ENCODE results near the gene MIPOL1. TPM values are rescaled to one million over a fixed set of nuclear protein-coding genes. Genes with fewer than 3 reads are reported as not detected.
A peak's percentile ranks its signal among the peaks of the same experiment; 100 is the strongest.
"Not testable (repeated sequence)": the region's sequence is repeated elsewhere in the genome, so short reads cannot be mapped to it uniquely, and the experiment has no call there.

MIPOL1 gene
- total RNA-seq, 1 donor from 2014 or later, result 11.3 TPM

DNA sequence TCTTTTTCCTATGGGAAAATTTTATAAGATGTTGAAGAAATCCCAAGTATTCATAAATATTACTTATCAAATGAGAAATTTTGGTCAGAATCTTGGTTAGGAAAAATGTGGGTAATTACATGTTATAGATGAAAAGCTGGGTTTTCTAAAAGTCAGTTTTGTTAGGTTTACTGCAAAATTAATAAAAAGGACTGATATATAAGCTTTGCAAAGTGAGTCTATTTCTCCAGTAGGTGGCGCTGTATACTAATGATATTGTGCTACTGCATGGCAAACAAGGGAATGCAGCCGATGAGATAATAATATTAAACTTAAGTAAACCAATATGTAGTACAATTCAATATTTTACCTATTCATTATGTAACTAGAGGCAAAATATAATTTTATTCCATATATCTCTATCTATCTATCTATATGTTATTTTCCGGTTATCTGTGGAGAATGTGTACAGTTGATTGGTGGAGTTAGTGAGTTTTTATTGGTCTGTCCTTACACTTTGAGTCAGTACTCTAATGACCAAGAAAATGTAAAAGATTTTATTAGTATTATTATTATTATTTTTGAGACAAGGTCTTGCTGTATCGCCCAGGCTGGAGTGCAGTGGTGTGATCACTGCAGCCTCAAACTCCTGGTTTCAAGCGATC lies 32.9 kb downstream of the MIPOL1 start:
- DNase-seq (ENCODE audit: low read depth), result peak; percentile 61

DNA sequence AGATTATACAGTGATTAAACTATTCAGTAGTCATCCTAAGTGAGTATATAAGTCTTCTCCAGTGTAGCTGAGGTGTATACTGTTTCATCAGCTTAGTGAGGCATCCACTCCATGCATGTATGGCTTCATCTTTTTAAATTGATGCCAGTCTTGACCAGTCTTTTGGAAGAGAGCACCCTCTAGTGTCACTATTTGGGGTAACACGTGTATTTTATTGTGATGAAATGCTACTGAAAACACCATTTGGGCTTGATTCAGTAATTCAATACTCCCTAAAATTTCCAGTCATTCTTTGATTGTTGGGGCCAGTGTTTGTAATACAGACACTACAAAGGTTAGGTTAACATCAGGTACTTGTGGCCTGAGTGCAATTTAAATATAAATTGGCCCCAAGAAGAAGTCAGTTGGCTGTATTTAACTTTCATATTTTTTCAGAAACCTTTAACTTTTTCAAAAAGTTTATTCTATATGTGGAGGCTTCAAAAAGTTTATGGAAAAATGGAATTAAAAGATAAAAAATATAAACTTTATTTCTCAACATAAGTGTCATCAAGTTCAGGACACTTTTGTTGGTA lies 35.3 kb downstream of the MIPOL1 start:
- peak; percentile 63 for DNase-seq (ENCODE audit: low read depth)

DNA sequence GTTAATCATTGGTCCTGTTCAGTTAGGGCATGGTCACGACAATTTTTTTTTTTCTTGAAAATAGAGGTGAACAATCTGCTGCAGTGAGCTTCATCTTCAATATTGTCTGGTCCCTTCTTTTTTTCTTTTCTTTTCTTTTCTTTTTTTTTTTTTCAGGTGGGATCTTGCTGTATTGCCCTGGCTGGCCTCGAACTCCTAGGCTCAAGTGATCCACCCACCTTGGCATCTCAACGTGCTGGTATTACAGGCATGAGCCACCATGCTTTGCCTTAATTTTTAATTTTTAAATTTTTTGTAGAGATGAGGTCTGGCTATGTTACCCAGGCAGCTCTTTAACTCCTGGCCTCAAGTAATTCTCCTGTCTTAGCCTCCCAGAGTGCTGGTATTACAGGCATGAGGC lies 36.5 kb downstream of the MIPOL1 start:
- DNase-seq (ENCODE audit: low read depth), result no peak

DNA sequence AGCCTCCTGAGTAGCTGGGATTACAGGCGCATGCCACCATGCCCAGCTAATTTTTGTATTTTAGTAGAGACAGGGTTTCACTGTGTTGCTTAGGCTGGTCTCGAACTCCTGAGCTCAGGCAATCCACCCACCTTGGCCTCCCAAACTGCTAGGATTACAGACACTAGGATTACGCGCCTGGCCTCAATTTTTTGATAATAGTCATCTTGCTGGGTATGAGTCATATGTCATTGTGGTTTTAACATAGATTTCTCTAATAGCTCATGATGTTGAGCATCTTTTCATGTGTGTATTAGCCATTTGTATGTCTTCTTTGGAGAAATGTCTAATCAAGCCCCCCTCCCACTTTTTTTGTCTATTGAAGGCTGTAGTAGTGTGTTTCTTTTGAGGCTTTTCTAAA lies 38.3 kb downstream of the MIPOL1 start:
- not testable (repeated sequence) for DNase-seq (ENCODE audit: low read depth)

DNA sequence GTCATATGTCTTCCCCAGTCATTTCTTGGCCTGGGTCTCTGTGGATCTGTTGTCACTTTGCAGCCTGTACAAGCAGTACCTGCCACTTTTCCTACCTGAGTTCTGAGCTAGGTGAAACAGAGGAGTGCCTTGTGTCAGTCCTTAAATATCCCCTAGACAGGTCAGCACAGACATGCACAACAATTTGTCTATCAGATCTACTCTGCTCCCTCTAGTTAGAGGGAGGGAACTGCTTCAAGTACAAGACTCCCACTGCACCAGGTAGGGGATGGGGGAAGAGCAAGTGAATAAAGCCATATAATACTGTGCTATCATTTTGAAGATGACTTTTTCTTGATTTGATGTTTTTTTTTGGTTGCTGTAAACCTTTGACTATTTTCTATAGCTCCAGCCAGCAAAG lies 39.4 kb downstream of the MIPOL1 start:
- no peak for DNase-seq (ENCODE audit: low read depth)

DNA sequence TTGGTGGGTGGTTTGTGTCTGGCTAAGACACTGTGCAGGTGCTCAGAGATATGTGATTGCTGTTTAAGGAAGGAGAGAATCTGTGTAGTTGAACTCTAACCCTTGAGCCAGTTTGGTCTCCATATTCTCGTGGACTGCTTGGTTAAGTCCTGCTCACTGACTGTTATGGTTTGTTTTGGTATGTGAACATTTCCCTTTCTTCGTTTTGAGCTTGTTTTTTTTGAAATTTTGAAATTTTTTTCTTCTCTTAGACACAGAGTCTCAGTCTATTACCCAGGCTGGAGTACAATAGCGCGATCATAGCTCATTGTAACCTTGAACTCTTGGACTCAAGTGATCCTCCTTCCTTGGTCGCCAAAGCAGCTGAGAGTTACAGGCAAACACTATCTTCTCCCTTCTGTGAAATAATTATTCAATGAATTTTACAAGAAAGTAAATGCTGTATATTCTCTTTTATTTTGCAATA lies 40.0 kb downstream of the MIPOL1 start:
- DNase-seq (ENCODE audit: low read depth), result no peak

DNA sequence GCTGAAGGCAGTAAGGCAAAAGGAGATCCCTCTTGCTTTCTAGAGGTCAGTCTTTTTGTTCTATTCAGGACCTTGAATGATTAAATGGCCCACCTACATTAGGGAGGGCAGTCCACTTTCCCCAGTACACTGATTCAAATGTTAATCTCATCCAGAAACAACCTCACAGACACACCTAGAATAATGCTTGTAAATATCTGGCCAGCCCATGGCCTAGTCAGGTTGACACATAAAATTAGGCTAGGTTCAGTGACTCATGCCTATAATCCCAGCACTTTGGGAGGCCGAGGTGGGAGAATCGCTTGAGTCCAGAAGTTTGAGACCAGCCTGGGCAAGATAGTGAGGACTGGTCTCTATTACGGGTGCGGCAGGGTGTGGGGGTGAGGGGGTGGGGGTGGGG lies 43.5 kb downstream of the MIPOL1 start:
- DNase-seq (ENCODE audit: low read depth), result no peak

DNA sequence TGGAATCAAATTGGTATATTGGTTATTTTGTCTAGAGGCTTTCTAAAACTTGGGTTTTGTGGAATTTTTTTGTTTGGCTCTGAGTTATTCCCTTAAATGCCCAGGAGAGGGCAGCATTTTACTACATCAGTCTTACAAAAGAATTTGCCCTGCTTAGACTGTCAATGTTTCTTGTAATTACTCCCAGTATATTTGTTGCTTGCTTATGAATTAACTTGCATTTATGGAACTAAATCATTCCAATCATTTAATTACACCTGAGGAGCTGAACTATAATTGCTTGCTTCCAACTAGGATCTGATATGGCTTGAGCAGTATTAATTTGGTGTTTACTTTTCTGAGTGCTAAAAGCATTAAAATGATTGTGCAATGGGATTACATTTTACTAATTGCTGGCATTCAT lies 48.7 kb downstream of the MIPOL1 start:
- DNase-seq (ENCODE audit: low read depth), result peak; percentile 60

DNA sequence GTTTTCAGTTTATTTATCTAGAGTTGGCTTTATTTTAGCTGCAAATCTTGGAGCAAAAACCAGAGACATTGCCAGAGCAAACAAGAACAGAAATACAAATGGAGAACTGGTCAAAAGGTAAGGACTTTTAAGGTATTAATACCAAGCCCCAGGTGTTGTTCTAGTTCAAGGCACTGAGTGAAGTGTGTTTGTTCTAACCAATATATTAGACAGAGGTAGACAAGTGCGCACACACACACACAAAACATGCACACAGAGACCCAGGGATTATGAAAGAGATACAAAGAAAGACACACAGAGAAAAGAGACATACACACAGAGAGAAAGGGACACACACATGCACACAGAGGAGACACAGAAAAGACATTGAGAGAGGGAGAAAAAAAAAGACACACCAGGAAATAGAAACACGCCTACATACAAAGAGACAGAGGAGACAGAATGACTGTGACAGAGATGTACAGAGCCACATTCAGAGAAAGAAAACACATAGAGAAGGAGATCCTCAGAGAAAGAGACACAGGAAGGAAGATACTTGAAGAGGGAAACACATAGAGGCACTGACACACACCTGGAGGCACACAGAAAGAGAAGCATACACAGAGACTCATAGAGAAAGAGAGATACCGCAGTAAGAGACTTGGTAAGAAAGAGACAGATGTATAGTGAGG lies 50.2 kb downstream of the MIPOL1 start:
- no peak for DNase-seq (ENCODE audit: low read depth)

DNA sequence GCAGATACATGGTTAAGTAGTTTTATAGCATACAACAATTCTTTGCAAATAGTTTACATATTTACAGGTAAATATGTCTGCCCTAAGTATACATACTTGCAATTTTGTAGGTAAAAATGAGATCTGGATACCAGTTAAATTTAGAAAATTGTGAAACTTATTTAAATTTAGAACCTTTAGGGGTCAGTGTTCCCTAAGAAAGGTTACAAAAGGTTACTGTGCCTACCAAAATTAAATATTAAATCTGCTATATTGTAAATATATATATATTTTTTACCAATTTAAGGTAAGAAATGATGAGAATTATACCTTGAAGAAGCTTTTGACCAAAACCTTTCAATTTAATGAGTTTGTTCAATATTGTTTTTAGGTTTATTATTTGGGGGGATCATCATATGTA lies 54.0 kb downstream of the MIPOL1 start:
- no peak for DNase-seq (ENCODE audit: low read depth)

DNA sequence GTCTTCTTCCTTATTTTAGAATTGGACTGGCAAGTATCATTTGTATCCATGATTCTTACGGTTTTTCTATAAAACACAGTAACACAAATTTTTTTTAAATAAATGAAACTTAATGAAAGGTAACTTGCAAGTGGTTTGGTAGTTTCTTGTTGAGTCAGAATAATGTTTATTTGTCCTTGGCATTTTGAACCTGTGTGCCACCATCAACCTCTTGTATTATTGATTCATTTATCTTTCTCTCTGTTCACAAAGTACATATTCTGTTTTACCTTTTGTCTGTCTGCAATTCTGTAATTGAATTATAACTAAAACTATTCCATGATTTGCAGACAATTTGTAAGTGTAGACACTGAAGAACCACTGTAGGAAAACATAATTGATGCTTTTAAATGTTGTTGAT lies 54.7 kb downstream of the MIPOL1 start:
- DNase-seq (ENCODE audit: low read depth), result no peak

DNA sequence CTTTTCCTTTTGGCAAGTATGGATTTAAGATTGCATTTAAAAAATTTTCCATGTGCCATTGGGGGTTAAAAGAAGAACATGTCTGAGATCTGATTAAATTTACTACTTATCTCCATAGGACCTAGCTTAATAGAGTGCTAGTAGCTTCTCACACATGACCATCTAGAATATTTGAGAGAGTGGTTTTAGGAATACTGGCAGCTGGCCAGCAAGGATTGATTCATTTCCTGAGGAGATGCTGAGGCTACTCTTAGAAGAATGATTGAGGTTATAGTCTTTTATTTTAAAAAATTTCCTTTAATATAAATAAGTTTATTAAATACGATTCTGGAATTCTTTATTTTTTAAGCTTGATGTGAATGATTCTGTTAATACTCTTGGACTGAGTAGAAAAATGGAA lies 56.2 kb downstream of the MIPOL1 start:
- peak; percentile 67 for DNase-seq (ENCODE audit: low read depth)

DNA sequence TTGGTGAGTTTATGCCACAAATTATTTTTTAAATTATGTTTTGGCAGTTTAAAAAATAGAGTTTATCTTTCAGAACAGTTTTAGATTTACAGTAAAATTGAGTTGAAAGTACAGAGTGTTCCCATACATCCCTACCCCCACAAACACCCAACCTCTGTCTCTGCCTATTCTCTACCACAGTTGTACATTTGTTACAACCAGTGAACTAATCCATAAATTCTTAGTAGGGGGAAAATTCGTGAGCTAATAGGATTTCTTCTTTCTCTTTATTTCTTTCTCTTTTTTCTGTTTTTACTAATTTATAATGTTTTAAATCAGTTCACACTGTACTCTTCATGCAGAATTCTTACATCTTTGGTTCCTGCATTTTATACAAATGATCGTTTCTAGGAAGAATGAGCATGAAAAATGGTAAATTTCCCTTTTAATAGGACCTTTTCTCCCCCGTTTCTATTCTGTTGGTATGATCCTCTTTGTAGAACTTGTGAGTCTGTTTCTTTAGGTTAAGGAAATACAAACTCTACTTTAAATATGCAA lies 56.7 kb downstream of the MIPOL1 start:
- no peak for DNase-seq (ENCODE audit: low read depth)

DNA sequence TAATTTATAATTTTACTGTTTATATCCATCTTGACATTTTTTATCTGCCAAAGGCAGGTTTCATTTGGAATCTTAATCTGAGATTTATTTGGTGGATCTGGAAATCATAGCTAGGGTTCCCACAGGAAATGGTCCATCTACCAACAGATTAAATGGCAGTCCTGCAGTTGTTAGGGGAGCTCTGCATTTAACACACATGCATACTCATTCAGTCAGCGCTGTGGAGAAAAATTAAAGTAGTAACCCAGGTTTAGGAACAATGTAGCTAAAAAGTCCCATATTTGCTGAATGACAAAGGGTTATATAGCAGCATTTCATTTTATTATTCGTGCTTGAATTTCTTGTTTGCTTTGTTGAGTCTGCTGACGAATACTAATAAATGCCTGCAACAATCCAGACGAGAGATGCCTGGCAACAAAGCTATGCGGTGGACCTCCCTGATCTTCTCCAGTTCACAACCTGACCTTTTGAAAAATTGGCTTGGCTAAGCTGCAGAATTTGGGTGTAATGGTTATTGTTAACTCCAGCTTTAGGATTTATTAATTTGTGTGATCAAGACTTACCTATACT lies 59.8 kb downstream of the MIPOL1 start:
- DNase-seq (ENCODE audit: low read depth), result no peak

DNA sequence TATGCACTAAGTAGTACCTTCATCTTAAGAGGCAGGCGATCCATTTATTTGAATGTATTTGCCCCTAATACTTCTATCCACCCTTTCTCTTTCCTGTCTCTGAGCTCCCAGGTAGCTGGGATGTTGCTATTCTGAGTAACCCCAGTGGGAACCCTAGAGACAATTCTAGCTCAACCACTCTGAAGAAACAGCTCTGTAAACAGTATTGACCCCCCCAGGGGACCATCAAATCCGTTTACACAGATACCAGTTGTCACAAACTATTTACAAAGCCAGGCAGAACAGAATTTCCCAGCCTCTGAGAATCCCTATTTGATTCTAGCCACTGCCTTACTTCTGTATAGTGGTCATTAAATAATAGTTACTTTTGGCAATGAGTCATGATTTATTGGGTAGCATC lies 64.9 kb downstream of the MIPOL1 start:
- peak; percentile 28 for DNase-seq (ENCODE audit: low read depth)

DNA sequence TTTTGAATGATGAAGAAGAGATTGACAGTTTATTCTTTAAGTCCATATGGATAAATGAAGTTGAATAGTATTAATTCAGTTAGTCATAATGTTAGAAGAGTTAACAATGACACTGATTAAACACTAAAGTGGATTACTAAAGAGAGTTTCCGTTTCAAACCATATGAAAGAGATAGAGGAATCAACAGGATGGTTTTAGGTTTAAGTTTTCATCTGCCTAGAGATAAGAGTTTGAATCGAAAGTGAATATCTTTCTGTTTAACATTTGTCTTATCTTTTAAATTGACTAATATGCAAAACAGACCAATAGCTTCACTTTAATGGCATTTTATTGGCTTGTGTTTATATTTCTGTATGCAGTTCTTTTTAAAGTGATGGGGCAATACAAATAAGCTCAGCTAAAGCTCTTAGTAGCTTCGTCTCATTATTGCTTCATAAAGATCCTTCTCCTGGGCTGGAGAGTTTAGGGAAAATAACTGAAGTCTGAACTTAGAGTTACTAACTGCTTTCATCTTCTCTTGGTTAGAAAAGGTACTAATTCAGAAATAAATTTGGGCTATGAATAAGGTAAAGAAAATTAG lies 66.0 kb downstream of the MIPOL1 start:
- no peak for DNase-seq (ENCODE audit: low read depth)

DNA sequence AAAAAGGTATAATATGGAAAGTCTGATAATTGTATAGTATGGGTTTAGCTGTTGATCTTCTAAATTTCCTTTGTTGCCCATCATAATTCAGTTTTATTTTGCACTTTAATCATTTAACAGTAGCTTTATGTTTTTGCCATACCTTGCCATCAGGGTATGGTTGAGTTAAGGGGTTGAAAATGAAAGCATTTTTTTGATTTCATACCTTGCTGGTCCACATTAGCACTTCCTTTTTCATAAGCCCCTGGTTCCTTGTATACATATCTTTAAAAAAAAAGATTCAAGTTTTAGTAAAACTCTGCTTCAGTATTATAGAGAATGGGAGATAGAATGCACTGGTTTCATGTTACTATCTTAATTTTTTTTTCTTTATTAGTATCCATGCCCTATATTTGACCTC lies 71.1 kb downstream of the MIPOL1 start:
- DNase-seq (ENCODE audit: low read depth), result no peak

DNA sequence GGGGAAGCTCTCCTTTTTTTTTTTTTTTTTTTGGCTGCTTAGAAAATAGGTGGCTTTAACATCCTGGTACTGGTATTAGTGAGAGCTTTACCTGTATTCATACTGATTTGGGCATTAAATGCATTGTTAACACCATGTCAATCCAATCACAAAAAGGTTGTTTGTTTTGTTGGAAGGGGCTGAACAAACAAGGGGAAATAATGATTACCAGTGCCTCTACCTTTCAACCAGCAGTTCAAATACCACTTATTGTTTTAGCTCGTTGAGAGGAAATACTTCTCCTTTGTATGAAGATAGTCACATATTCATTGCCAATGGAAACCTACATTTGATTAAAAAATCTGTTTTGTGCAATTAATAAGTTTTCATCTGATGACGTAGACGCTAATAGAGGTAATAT lies 72.9 kb downstream of the MIPOL1 start:
- DNase-seq (ENCODE audit: low read depth), result no peak

DNA sequence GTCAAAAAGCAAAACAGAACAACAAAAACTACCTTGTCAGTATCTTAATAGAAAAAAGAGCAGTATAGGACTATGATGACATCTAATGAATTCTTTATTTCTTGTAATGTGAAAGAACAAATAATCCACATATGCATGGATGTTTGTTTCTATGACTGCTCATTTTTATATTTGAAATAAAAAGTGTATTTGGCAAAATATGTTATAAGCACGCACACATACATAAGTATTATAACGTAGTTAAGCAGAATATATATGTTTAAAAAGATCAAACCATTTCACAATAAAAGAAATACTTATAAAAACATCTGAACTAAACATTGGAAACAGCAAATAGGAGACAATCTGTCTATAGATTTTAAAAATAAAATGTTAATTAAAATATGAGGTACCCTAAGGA lies 74.8 kb downstream of the MIPOL1 start:
- DNase-seq (ENCODE audit: low read depth), result no peak

DNA sequence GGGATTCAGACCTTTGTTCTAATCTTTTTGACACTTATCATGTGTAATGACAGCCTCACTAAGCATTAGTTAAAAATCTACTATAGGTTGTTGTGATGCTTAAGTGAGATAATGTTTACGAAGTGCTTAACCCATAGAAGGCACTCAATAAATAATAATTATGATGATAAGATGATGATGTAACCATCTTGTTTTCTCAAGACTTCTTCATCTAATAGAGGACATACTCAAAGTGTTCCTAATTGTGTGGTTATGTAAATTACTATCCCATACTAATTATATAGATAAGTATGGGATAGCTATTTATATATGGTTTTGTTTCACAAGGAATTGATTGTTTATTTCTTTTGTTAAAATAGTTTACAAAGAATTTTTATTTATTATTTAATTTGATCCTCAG lies 76.9 kb downstream of the MIPOL1 start:
- no peak for DNase-seq (ENCODE audit: low read depth)

DNA sequence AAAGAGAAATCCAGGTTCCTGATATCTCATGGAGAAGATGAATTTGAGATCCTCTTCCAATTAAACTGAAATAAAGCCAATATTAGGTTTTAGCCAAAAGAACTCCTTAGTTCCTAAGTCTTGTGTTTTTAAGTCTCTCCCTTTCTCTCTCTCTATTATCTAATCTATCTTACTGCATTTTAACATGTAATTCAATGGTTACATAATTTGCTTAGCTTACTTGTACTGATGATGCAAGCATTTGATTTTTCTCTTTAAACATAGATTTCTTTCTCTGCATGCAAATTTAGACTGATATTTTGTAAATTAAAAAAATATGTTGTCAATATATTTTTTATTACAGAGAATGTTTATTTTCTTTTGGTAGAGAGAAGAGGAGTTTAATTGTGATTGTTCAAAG lies 78.2 kb downstream of the MIPOL1 start:
- DNase-seq (ENCODE audit: low read depth), result no peak
